ENCODE data around the gene SGSM2.

GRCh38 chr17:2421315-2422147 is 84.2 kb downstream of the SGSM2 start:
- TF ChIP-seq CTCF (IDR thresholded peaks at IDR 0.05; ENCODE audit: low read length) (no peak), EZH2 (optimal IDR thresholded peaks at IDR 0.05; ENCODE audit: low read depth, low read length) (no peak)
